HG03196 (cell line): Measurements from ENCODE around the gene PPIE.

Source experiments
- ATAC-seq: cut with Tn5 transposase; IDR thresholded peaks from one replicate; pipeline ENCODE4 v1.9.1; 2021; ENCODE audit not compliant: unreplicated experiment

The PPIE gene

GRCh38 chr1:39800471-39800835, 61.8 kb downstream of the PPIE start:
- ATAC-seq, result no peak

- no peak for ATAC-seq
Measured at GRCh38 chr1:39802496-39803260, 64.0 kb downstream of the PPIE start.

GRCh38 chr1:39805385-39805784, 66.7 kb downstream of the PPIE start:
- no peak for ATAC-seq

- no peak for ATAC-seq
Measured at GRCh38 chr1:39808784-39809517, 70.3 kb downstream of the PPIE start.

GRCh38 chr1:39812913-39813312, 74.2 kb downstream of the PPIE start:
- ATAC-seq, result no peak
